Mucosa of descending colon (tissue), 3 donors: Measurements from ENCODE around the gene TNRC6C. TPM values are rescaled to one million over a fixed set of nuclear protein-coding genes. Genes with fewer than 3 reads are reported as not detected.

Source experiments
- ATAC-seq: fragments of 200-7000 bp; cut with Tn5 transposase; one replicate; pipeline ENCODE4 v1.9.1; 2020; ENCODE audit warnings: mild to moderate bottlenecking, moderate library complexity
- DNase-seq, 3 donors: peaks; one replicate each; pipeline ENCODE4 v3.0.0-alpha.2; 2020
- H3K36me3 ChIP-seq: fragments of 200-600 bp; one replicate; pipeline ENCODE4 v1.8.0; 2021; ENCODE audit warnings: low read depth, mild to moderate bottlenecking
- H3K4me1 ChIP-seq: fragments of 200-600 bp; one replicate; pipeline ENCODE4 v1.8.0; 2021; ENCODE audit warnings: low read depth, mild to moderate bottlenecking
- H3K4me3 ChIP-seq: fragments of 200-600 bp; one replicate; pipeline ENCODE4 v1.8.0; 2021; ENCODE audit warnings: mild to moderate bottlenecking
- H3K9me3 ChIP-seq: fragments of 200-600 bp; one replicate; pipeline ENCODE4 v1.8.0; 2021; ENCODE audit warnings: mild to moderate bottlenecking
- CTCF ChIP-seq: fragments of 200-600 bp; IDR thresholded peaks from one replicate; pipeline ENCODE4 v1.8.0; 2022; ENCODE audit warnings: antibody characterized with exemption, mild to moderate bottlenecking
- intact Hi-C, 2 donors: fragments of 100-400 bp; cut with DNase I in 1 of 2; cut with micrococcal nuclease in 1 of 2; formaldehyde crosslinking; loops; one replicate each; pipeline versions ENCODE4 v1.11.0 to v1.11.1; 2022; cut with DNase I, micrococcal nuclease
- total RNA-seq, 3 donors: library from RNA; stranded (reverse); fragmentation: NEBNext Ultra II Directional in 2 of 3; extraction: Animal tissue kit (Norgen Biotek cat#: 25700) in 2 of 3; gene quantifications; one replicate each; pipeline versions ENCODE4 v1.2.1 to v1.2.4, GENCODE V29; 2021 to 2023
- donor health status: DM: no; HTN: no; CAD: no; lungs with moderate emphysema.
- donor health status: DM: no; HTN: no; CAD: no.
- donor health status: DM: no; HTN: yes; CAD: no.

The TNRC6C gene
- total RNA-seq, 3 donors from 2014 or later: 13.7 to 32.6 (median 20.7) TPM

- no peak for DNase-seq
These were observed 72.9 kb downstream of the TNRC6C start for GRCh38 chr17:78031435-78031834.

GRCh38 chr17:78032166-78032565 lies 73.7 kb downstream of the TNRC6C start:
- Histone ChIP-seq H3K9me3 (no peaks in the 10 kb centered on the region), H3K4me1 (peaks cover 3% of the 10 kb centered on the region), H3K4me3 (no peak overlapping the region), H3K36me3 (no peaks in the 10 kb centered on the region)
- ATAC-seq: no peak
- TF ChIP-seq CTCF: no peak
- intact Hi-C loops: no loop called here
- no peak for DNase-seq

More at GRCh38 chr17:78031435-78031834, 72.9 kb downstream of the TNRC6C start:
- intact Hi-C loops: no loop called here
- Histone ChIP-seq H3K4me1 (peaks cover 3% of the 10 kb centered on the region), H3K4me3 (no peak overlapping the region), H3K9me3 (no peaks in the 10 kb centered on the region), H3K36me3 (no peaks in the 10 kb centered on the region)
- no peak for ATAC-seq
- no peak for TF ChIP-seq CTCF

- ATAC-seq: no peak
- TF ChIP-seq CTCF: no peak
- Histone ChIP-seq H3K4me1 (peaks cover 3% of the 10 kb centered on the region), H3K4me3 (no peak overlapping the region), H3K9me3 (no peaks in the 10 kb centered on the region), H3K36me3 (no peaks in the 10 kb centered on the region)
- no peak for DNase-seq
- intact Hi-C loops: no loop called here
These were observed 76.1 kb downstream of the TNRC6C start for GRCh38 chr17:78034429-78035091.

GRCh38 chr17:78037280-78037679 lies 78.8 kb downstream of the TNRC6C start:
- TF ChIP-seq CTCF: no peak
- H3K4me1 ChIP-seq: peaks cover 7% of the 10 kb centered on the region
- no peaks in the 10 kb centered on the region for H3K36me3 ChIP-seq
- DNase-seq: no peak
- no peak overlapping the region for H3K4me3 ChIP-seq
- no peak for ATAC-seq
- H3K9me3 ChIP-seq: no peaks in the 10 kb centered on the region
- intact Hi-C loops: no loop called here

GRCh38 chr17:78038748-78039288 lies 80.3 kb downstream of the TNRC6C start:
- Histone ChIP-seq H3K36me3 (no peaks in the 10 kb centered on the region), H3K9me3 (no peaks in the 10 kb centered on the region), H3K4me1 (peaks cover 7% of the 10 kb centered on the region), H3K4me3 (no peak overlapping the region)
- no peak for TF ChIP-seq CTCF
- DNase-seq: no peak
- ATAC-seq: no peak
- intact Hi-C loops: no loop called here
